Measurements from ENCODE around the gene NDUFB10. TPM values are rescaled to one million over a fixed set of nuclear protein-coding genes. Genes with fewer than 3 reads are reported as not detected.

Gene NDUFB10
- total and polyA plus RNA-seq, 8 donors: 28.6 to 285 (median 92.9) TPM

DNA sequence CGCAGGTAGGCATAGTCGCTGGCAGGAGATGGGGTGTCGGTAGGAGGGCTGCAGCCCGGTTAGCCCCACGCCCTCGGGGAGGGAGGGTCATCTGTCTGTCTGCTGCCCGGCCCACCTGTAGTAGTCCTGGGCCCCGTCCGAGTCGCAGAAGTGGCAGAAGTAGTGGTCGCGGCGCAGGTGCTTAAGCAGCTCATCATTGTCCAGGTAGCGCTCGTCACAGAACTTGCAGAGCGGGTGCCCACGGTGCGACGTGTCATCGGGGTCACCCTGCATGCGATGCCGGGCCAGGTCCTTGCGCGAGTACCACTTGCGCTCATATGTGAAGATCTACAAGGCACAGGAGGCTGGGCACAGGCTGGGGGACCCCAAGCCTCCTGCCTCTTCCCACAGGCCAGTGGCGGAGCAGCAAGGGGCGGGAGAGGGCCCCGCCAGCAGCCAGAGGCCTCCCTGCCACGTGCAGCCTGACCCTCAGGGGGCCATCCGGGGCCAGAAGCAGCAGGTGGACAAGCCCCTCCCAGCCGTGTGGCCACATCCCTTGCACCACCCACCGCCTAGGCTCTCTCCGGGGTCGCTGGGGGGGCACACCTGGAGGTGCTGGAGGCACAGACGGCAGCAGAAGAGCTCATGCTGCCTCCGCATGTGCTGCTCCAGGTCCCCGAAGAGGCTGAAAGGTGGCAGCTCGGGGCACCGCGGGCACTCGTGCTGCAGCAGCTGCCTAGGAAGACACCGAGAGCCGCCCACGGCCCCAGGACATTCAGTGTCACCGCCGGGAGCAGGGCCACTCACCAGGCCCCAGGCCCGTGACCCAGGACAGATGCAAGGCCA is 43.3 kb downstream of the NDUFB10 start:
- H3K36me3 ChIP-seq: peaks cover 52 to 72% (median 67%) of the 10 kb centered on the region in 4 donors
- TF ChIP-seq, protein P1, sequence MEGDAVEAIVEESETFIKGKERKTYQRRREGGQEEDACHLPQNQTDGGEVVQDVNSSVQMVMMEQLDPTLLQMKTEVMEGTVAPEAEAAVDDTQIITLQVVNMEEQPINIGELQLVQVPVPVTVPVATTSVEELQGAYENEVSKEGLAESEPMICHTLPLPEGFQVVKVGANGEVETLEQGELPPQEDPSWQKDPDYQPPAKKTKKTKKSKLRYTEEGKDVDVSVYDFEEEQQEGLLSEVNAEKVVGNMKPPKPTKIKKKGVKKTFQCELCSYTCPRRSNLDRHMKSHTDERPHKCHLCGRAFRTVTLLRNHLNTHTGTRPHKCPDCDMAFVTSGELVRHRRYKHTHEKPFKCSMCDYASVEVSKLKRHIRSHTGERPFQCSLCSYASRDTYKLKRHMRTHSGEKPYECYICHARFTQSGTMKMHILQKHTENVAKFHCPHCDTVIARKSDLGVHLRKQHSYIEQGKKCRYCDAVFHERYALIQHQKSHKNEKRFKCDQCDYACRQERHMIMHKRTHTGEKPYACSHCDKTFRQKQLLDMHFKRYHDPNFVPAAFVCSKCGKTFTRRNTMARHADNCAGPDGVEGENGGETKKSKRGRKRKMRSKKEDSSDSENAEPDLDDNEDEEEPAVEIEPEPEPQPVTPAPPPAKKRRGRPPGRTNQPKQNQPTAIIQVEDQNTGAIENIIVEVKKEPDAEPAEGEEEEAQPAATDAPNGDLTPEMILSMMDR (IDR thresholded peaks at IDR 0.05): no peak
- TF ChIP-seq POLR2AphosphoS5 (IDR thresholded peaks at IDR 0.05): no peak
- no peak for TF ChIP-seq POLR2A (IDR thresholded peaks at IDR 0.05)
- no peak for TF ChIP-seq EP300 (IDR thresholded peaks at IDR 0.05)
- H3K27me3 ChIP-seq: no peaks in the 10 kb centered on the region
- H3K9me3 ChIP-seq: no peaks in the 10 kb centered on the region
- no peak for DNase-seq
- 88 to 95% (median 94%) methylated on average over 31 to 47 of the region's 47 CpGs for WGBS, 5 donors
- H3K4me3 ChIP-seq: no peak overlapping the region
- intact Hi-C loops (cut with DNase I; ENCODE audit: low total_unique reads): no loop called here
- no peak overlapping the region for H3K27ac ChIP-seq
- H3K4me1 ChIP-seq: peaks cover 38 to 48% (median 43%) of the 10 kb centered on the region in 4 donors

DNA sequence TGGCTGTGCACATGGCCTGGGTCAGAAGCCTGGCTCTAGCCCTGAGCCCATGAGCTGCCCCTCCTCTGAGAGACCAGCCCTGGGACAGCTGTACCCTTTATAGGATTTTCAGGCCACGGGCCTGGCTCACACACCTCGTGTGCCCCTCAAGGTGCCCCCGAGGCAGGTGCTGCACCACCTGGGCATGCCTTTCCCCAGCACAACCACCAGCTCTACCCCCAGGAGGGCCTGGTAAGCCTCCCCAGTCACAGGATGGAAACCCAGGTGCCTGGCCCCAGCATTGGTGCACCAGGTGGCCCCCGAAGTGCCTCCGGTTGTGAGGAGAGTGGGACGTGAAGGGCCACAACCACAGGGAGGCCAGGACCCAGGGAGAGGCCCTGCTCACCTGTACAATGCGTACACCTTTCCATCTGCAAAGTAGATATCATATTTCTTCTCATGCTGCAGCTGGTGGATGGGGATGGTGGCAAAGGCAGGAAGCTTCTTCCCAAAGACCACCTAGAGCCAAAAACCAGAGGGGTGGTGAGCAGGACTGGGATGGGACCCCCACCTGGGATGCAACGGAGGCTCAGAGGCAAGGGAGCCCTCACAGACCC is 44.0 kb downstream of the NDUFB10 start:
- TF ChIP-seq, protein P1 (IDR thresholded peaks at IDR 0.05): no peak
- peaks cover 45 to 67% (median 61%) of the 10 kb centered on the region in 4 donors for H3K36me3 ChIP-seq
- H3K27me3 ChIP-seq: no peaks in the 10 kb centered on the region
- peak overlapping the region in 1 of 5 donors; percentile 64 for H3K27ac ChIP-seq
- H3K4me1 ChIP-seq: peaks cover 45 to 55% (median 50%) of the 10 kb centered on the region in 4 donors
- WGBS, 5 donors: 81 to 100% (median 83%) methylated on average over 2 to 8 of the region's 8 CpGs
- DNase-seq: no peak
- intact Hi-C loops (cut with DNase I; ENCODE audit: low total_unique reads): no loop called here
- no peaks in the 10 kb centered on the region for H3K9me3 ChIP-seq
- no peak overlapping the region for H3K4me3 ChIP-seq

DNA sequence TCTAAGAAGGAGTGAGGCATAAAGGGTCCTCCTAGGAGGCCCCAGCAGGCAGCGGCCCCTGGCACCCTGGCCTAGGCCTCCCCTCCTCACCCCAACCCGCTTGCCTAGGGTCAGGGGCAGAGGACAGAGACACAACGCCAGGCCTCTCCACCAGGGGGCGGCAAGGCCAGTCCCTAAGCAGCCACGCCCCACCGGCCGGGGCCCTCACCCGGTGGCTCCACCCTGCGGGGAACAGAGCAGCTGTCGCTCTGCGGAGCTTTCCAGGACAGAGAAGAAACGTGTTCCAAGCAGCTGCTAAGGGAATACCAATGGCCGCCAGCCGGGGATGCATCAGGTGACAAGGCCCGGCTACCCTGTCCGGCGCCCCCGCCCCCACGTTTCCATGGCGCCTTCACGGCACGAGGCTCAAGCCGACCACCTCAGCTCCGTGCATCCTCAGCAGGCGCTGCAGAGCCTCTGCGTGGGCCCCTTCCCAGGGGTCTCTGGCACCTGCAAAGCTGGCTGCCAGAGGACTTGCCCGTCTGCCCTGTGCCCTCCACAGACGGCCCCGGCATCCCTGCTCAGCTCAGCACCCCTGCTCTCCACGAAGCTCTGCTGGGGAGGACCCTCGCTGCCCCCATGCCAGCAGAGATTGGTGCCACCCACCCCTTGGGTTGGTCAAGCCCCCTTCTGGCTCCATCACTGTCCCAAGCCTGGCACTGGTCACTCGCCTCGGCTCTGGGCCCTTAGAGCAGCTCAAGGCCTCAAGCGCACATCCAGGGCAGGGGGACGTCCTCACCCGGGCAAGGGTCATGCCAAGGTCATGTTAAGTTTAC is 44.7 kb downstream of the NDUFB10 start:
- H3K27ac ChIP-seq: peak overlapping the region; percentile 32 to 64 (median 46)
- H3K4me3 ChIP-seq: peak overlapping the region in 2 of 4 donors; percentile 18 to 29
- H3K27me3 ChIP-seq: no peaks in the 10 kb centered on the region
- 23 to 35% (median 26%) methylated on average over 23 to 36 of the region's 36 CpGs for WGBS, 5 donors
- peaks cover 38 to 60% (median 54%) of the 10 kb centered on the region in 4 donors for H3K36me3 ChIP-seq
- intact Hi-C loops (cut with DNase I; ENCODE audit: low total_unique reads): no loop called here
- no peaks in the 10 kb centered on the region for H3K9me3 ChIP-seq
- peaks cover 49 to 62% (median 57%) of the 10 kb centered on the region in 4 donors for H3K4me1 ChIP-seq
- TF ChIP-seq, protein P1 (IDR thresholded peaks at IDR 0.05): peak in 5 of 7 experiments; percentile 80 to 93 (median 90)
- peak in 1 of 3 donors; percentile 79 for TF ChIP-seq POLR2AphosphoS5 (IDR thresholded peaks at IDR 0.05)
- TF ChIP-seq POLR2A (IDR thresholded peaks at IDR 0.05): no peak
- peak; percentile 94 to 96 for DNase-seq
